Smooth muscle cell (in vitro differentiated cells): ENCODE measurements around the gene MICAL2. TPM values are rescaled to one million over a fixed set of nuclear protein-coding genes. Genes with fewer than 3 reads are reported as not detected.

Experiments used
- DNase-seq: peaks from one replicate; lab custom pipeline; 2025; ENCODE audit not compliant: unreplicated experiment; lab: John Stamatoyannopoulos, UW
- H2AFZ ChIP-seq: fragments of 200-600 bp; sonication (generic); 2 replicates; pipeline ENCODE4 v1.6.0; 2016; ENCODE audit warnings: antibody characterized with exemption, low read depth, mild to moderate bottlenecking
- H3F3A ChIP-seq: fragments of 200-600 bp; sonication (generic); 2 replicates; pipeline ENCODE4 v1.6.0; 2017; ENCODE audit warnings: antibody characterized with exemption, low read depth
- H3K27ac ChIP-seq: fragments of 200-600 bp; sonication (generic); 2 replicates; pipeline ENCODE4 v1.5.1; 2016; ENCODE audit warnings: low read depth, mild to moderate bottlenecking
- H3K27me3 ChIP-seq: fragments of 200-600 bp; sonication (generic); 2 replicates; pipeline ENCODE4 v1.6.1; 2016; ENCODE audit warnings: low read depth, mild to moderate bottlenecking
- H3K36me3 ChIP-seq: fragments of 200-600 bp; sonication (generic); 2 replicates; pipeline ENCODE4 v1.5.1; 2016; ENCODE audit warnings: low read depth
- H3K4me1 ChIP-seq: fragments of 200-600 bp; sonication (generic); 2 replicates; pipeline ENCODE4 v1.5.1; 2016; ENCODE audit warnings: low read depth
- H3K4me2 ChIP-seq: fragments of 200-600 bp; sonication (generic); 2 replicates; pipeline ENCODE4 v1.6.0; 2016; ENCODE audit warnings: mild to moderate bottlenecking
- H3K4me3 ChIP-seq: fragments of 200-600 bp; sonication (generic); 2 replicates; pipeline ENCODE4 v1.5.1; 2016; ENCODE audit warnings: mild to moderate bottlenecking
- H3K79me2 ChIP-seq: fragments of 200-600 bp; sonication (generic); 2 replicates; pipeline ENCODE4 v1.6.0; 2016; ENCODE audit warnings: low read depth, mild to moderate bottlenecking
- H3K9ac ChIP-seq: fragments of 200-600 bp; sonication (generic); 2 replicates; pipeline ENCODE4 v1.6.0; 2016; ENCODE audit warnings: low read depth
- H3K9me3 ChIP-seq: fragments of 200-600 bp; sonication (generic); replicated peaks from 2 replicates; pipeline ENCODE4 v1.5.1; 2016; ENCODE audit warnings: low read depth
- H4K20me1 ChIP-seq: fragments of 200-600 bp; sonication (generic); 2 replicates; pipeline ENCODE4 v1.6.0; 2016; ENCODE audit warnings: low read depth
- CTCF ChIP-seq: fragments of 200-600 bp; sonication (generic); IDR thresholded peaks from 2 replicates; pipeline ENCODE4 v1.5.1; 2017; ENCODE audit warnings: borderline replicate concordance, mild to moderate bottlenecking, antibody characterized with exemption; ENCODE audit not compliant: insufficient read depth, poor library complexity, severe bottlenecking
- WGBS: methylation state at CpG from one replicate; pipeline ENCODE4 v1.1.7; 2016; ENCODE audit warnings: low lambda C conversion rate; 5-methylcytosine and 5-hydroxymethylcytosine counted together
- polyA plus RNA-seq: library from polyadenylated mRNA; unstranded; fragments of >200 nt; fragmentation: Nextera tagmentation; extraction: Ambion mirVana; gene quantifications from 2 replicates; pipeline ENCODE4 v1.2.1, GENCODE V29; 2016
- total RNA-seq: library from RNA; depleted of rRNA; stranded (reverse); fragments of >200 nt; gene quantifications from 2 replicates; pipeline ENCODE4 v1.2.3, GENCODE V29; 2014

The MICAL2 gene
- total and polyA plus RNA-seq, 2 experiments from 2014 or later: 161 to 287 TPM

GRCh38 chr11:12179531-12179930 is 69.1 kb downstream of the MICAL2 start:
- Histone ChIP-seq H4K20me1 (no peaks in the 10 kb centered on the region), H3K27ac (peak overlapping the region; percentile 99), H3K4me3 (no peak overlapping the region), H3K36me3 (no peaks in the 10 kb centered on the region), H3K9ac (no peak overlapping the region), H3F3A (peaks cover 47% of the 10 kb centered on the region), H3K4me1 (peaks cover 24% of the 10 kb centered on the region), H3K9me3 (no peaks in the 10 kb centered on the region), H3K79me2 (peaks cover 56% of the 10 kb centered on the region), H3K27me3 (no peaks in the 10 kb centered on the region), H2AFZ (no peak overlapping the region), H3K4me2 (no peak overlapping the region)
- no peak for DNase-seq
- no peak for TF ChIP-seq CTCF
- 65% methylated on average over 4 of the region's 4 CpGs for WGBS

- H3K4me2 ChIP-seq: peak overlapping the region; percentile 14
- TF ChIP-seq CTCF: no peak
- peaks cover 41% of the 10 kb centered on the region for H3F3A ChIP-seq
- H3K36me3 ChIP-seq: no peaks in the 10 kb centered on the region
- DNase-seq: no peak
- H3K27ac ChIP-seq: peak overlapping the region; percentile 99
- peaks cover 26% of the 10 kb centered on the region for H3K4me1 ChIP-seq
- no peaks in the 10 kb centered on the region for H4K20me1 ChIP-seq
- 67% methylated on average over 6 of the region's 8 CpGs for WGBS
- H3K27me3 ChIP-seq: no peaks in the 10 kb centered on the region
- no peak overlapping the region for H2AFZ ChIP-seq
- peak overlapping the region; percentile 38 for H3K9ac ChIP-seq
- H3K4me3 ChIP-seq: no peak overlapping the region
- H3K79me2 ChIP-seq: peaks cover 53% of the 10 kb centered on the region
- no peaks in the 10 kb centered on the region for H3K9me3 ChIP-seq
Measured at GRCh38 chr11:12180257-12181205, 70.1 kb downstream of the MICAL2 start.

DNA sequence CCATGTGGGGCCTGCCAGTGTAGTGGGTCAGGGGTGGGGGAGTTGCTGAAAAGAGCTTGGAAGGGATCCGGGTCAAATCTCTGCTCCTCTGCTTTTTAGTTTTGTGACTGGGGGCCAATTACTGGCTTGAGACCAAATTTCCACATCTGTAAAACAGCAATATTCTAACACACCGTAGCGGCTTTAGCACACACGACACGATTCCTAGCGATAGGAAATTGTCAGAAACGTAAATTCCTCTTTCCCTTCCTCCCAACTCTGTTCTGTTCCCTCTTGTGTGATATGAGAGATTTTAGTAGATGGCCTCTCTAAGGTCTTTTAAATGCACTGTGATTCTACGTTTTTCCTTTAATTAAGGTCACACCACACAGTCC is 71.9 kb downstream of the MICAL2 start:
- Histone ChIP-seq H3F3A (peaks cover 40% of the 10 kb centered on the region), H3K4me1 (peaks cover 40% of the 10 kb centered on the region), H3K79me2 (peaks cover 44% of the 10 kb centered on the region), H3K4me3 (no peak overlapping the region), H3K4me2 (peak overlapping the region; percentile 55), H3K27me3 (no peaks in the 10 kb centered on the region), H3K27ac (peak overlapping the region; percentile 97), H3K9me3 (no peaks in the 10 kb centered on the region), H2AFZ (no peak overlapping the region), H3K36me3 (no peaks in the 10 kb centered on the region), H4K20me1 (no peaks in the 10 kb centered on the region), H3K9ac (peak overlapping the region; percentile 81)
- 69% methylated on average over 8 of the region's 8 CpGs for WGBS
- TF ChIP-seq CTCF: no peak
- DNase-seq: no peak
